ENCODE results near the gene VASP. TPM values are rescaled to one million over a fixed set of nuclear protein-coding genes. Genes with fewer than 3 reads are reported as not detected.

VASP gene
- polyA plus RNA-seq, 2 of the 4 experiments (the other 2 are of a cell fraction): 64.5 to 94.3 TPM

GRCh38 chr19:45560038-45560437, 52.8 kb downstream of the VASP start:
- FAIRE-seq: no peak
- ChIA-PET CTCF (interaction anchor here (0.7 to 5.2 kb wide), 10 partner anchors 9 to 157 kb away, joined by 3 to 55 read pairs (median 4); no protein-coding TSS in a partner anchor), POLR2A (no interaction called here)
- peak; percentile 62 for TF ChIP-seq ZFP36 (IDR thresholded peaks at IDR 0.05; ENCODE audit: borderline replicate concordance, partially characterized antibody)
- no peak for TF ChIP-seq BHLHE40 (IDR thresholded peaks at IDR 0.05; ENCODE audit: low read depth, low read length)
- no peak for DNase-seq (ENCODE audit: low read depth in 1 of 2, low spot score in 1 of 2)
- H3K4me2 ChIP-seq: no peak overlapping the region
- 93% methylated on average over 5 of the region's 5 CpGs for WGBS (ENCODE audit: missing lambda C conversion rate)
- H3K9me3 ChIP-seq: no peaks in the 10 kb centered on the region
- no peak overlapping the region for H3K27ac ChIP-seq
- no peak overlapping the region for H3K4me3 ChIP-seq
- no peak for ATAC-seq
- H3K4me1 ChIP-seq: no peaks in the 10 kb centered on the region

DNA sequence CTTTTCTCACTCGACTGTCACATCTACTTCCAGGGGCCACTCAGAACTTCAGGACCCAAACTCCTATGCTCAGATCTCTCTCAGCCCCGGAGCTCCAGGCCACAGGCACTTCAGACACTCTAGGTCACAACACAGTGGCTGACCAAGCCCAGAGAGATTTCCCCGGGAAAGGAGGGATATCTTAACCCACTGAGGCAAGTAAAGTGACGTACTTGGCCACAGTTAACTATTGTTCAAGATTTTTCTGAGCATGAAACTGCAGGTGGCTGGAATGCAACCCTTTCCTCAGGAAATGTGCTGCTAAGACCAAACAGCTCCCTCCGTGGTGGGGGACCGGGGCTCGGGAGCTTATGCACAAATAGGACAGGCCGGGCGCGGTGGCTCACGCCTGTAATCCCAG, 53.4 kb downstream of the VASP start:
- Histone ChIP-seq H3K4me3 (no peak overlapping the region), H3K9me3 (no peaks in the 10 kb centered on the region), H3K4me1 (no peaks in the 10 kb centered on the region), H3K27ac (no peak overlapping the region), H3K4me2 (no peak overlapping the region)
- ChIA-PET POLR2A (no interaction called here), CTCF (interaction anchor here (0.7 to 5.2 kb wide), 9 partner anchors 8 to 158 kb away, joined by 3 to 55 read pairs (median 4); no protein-coding TSS in a partner anchor)
- 91% methylated on average over 11 of the region's 11 CpGs for WGBS (ENCODE audit: missing lambda C conversion rate)
- ATAC-seq (no peak), FAIRE-seq (no peak), DNase-seq (ENCODE audit: low read depth in 1 of 2, low spot score in 1 of 2) (no peak)
- TF ChIP-seq EHF (CRISPR knock-in tag; IDR thresholded peaks at IDR 0.05) (no peak), NPAS2 (CRISPR knock-in tag; IDR thresholded peaks at IDR 0.05; ENCODE audit: borderline replicate concordance) (no peak), JUN (IDR thresholded peaks at IDR 0.05) (no peak), NFE2L2 (conservative IDR thresholded peaks at IDR 0.05; ENCODE audit: low read length) (no peak)

DNA sequence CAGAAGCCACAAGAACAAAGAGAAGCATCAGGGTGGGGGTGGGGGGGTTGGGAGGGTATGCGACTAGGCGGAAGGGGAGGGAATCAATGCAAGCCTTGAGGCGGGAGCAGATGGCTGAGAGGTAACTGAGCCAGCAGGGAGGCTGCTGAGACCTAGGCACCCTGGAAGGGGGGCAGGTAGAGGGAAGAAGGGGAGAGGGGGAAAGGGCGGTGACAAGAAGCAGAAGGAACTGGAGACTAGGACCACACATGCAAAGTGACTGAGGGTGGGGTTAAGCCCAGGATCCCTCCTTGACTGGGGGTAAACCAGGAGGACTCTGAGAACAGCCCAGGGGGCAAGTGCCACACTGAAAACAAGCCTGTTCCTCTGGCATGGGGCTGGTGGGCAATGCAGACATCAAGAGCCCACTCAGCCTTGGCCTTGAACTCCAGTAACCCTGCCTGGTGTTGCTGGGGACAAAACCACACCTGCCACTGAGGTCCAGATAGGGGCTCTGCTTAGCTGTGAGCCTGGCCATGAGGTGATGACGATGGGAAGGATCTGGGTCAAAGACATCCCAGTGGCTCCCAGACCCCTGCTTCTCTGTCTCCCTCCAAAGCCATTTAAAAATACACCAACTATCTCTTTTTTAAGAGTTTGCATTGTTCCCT, 57.0 kb downstream of the VASP start:
- DNase-seq (ENCODE audit: low read depth in 1 of 2, low spot score in 1 of 2) (no peak), ATAC-seq (no peak), FAIRE-seq (no peak)
- WGBS (ENCODE audit: missing lambda C conversion rate): 85% methylated on average over 4 of the region's 5 CpGs
- ChIA-PET POLR2A (no interaction called here), CTCF (interaction anchor here (0.7 to 1.8 kb wide), 3 partner anchors 12 to 129 kb away, joined by 3 to 4 read pairs (median 4); no protein-coding TSS in a partner anchor)
- Histone ChIP-seq H3K9me3 (no peaks in the 10 kb centered on the region), H3K4me3 (no peak overlapping the region), H3K4me1 (peaks cover 16% of the 10 kb centered on the region), H3K27ac (peak overlapping the region in 1 of 2 experiments; percentile 24; a peak in 1 of 6 replicates), H3K4me2 (no peak overlapping the region)
- TF ChIP-seq TP53 (CRISPR knock-in tag; IDR thresholded peaks at IDR 0.05) (no peak), HOXA7 (CRISPR knock-in tag; IDR thresholded peaks at IDR 0.05) (no peak), TFCP2L1 (CRISPR knock-in tag; IDR thresholded peaks at IDR 0.05) (no peak), CBX8 (IDR thresholded peaks at IDR 0.05) (no peak), JUN (IDR thresholded peaks at IDR 0.05) (no peak), RCOR1 (IDR thresholded peaks at IDR 0.05; ENCODE audit: low read depth, low read length) (no peak), KDM5A (IDR thresholded peaks at IDR 0.05) (no peak), EP300 (IDR thresholded peaks at IDR 0.05) (no peak), JUNB (IDR thresholded peaks at IDR 0.05) (no peak), CTCF (IDR thresholded peaks at IDR 0.05) (no peak), EHF (CRISPR knock-in tag; IDR thresholded peaks at IDR 0.05) (no peak), ZSCAN20 (CRISPR knock-in tag; IDR thresholded peaks at IDR 0.05) (no peak), BCL3 (IDR thresholded peaks at IDR 0.05) (no peak), EHMT2 (IDR thresholded peaks at IDR 0.05; ENCODE audit: low read depth) (no peak)
- TF ChIP-seq, protein P1, sequence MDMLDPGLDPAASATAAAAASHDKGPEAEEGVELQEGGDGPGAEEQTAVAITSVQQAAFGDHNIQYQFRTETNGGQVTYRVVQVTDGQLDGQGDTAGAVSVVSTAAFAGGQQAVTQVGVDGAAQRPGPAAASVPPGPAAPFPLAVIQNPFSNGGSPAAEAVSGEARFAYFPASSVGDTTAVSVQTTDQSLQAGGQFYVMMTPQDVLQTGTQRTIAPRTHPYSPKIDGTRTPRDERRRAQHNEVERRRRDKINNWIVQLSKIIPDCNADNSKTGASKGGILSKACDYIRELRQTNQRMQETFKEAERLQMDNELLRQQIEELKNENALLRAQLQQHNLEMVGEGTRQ (IDR thresholded peaks at IDR 0.05): no peak

Measured in A549 (cell line).